Peyer's patch (tissue), 4 donors: ENCODE results near the gene COPZ1. TPM values are rescaled to one million over a fixed set of nuclear protein-coding genes. Genes with fewer than 3 reads are reported as not detected.
"Not testable (repeated sequence)": the region's sequence is repeated elsewhere in the genome, so short reads cannot be mapped to it uniquely, and the experiment has no call there.

ENCODE experiments used
- DNase-seq, 3 donors: peaks; one replicate each; pipeline ENCODE4 v3.0.0-alpha.2; 2017 to 2019
- H3K27ac ChIP-seq, 4 donors: fragments of 200-600 bp; sonication (generic); one replicate each; pipeline ENCODE4 v1.5.1; 2016 to 2019
- H3K27me3 ChIP-seq, 2 donors: fragments of 200-600 bp; sonication (generic); one replicate each; pipeline ENCODE4 v1.5.1; 2019
- H3K36me3 ChIP-seq, 3 donors: fragments of 200-600 bp; sonication (generic); one replicate each; pipeline ENCODE4 v1.5.1; 2016 to 2019
- H3K4me1 ChIP-seq, 4 donors: fragments of 200-600 bp; sonication (generic); one replicate each; pipeline ENCODE4 v1.5.1; 2016 to 2019
- H3K4me3 ChIP-seq, 4 donors: fragments of 200-600 bp; sonication (generic); 1 replicate in 3 of 4; 2 replicates in 1 of 4; pipeline ENCODE4 v1.5.1; 2016 to 2019; ENCODE audit warnings: mild to moderate bottlenecking in 1 of 4
- H3K9me3 ChIP-seq, 4 donors: fragments of 200-600 bp; sonication (generic); one replicate each; pipeline ENCODE4 v1.5.1; 2016 to 2019; ENCODE audit warnings: mild to moderate bottlenecking in 1 of 4
- CTCF ChIP-seq, 6 experiments: fragments of 450-650 bp in 4 of 6; fragments of 200-600 bp in 2 of 6; sonication (generic) in 1 of 6; IDR thresholded peaks; one replicate each; pipeline ENCODE4 v1.5.1; 2017 to 2019; ENCODE audit warnings: antibody characterized with exemption in 6 of 6, mild to moderate bottlenecking in 3 of 6, moderate library complexity in 1 of 6
- POLR2A ChIP-seq, 2 donors: fragments of 450-650 bp; IDR thresholded peaks; one replicate each; pipeline ENCODE4 v1.5.1; 2017; ENCODE audit warnings: antibody characterized with exemption in 2 of 2, mild to moderate bottlenecking in 2 of 2, moderate library complexity in 2 of 2
- total RNA-seq, 4 donors: library from RNA; depleted of rRNA; stranded (reverse); fragments of >200 nt; gene quantifications; one replicate each; pipeline ENCODE4 v1.1.0, GENCODE V29; 2016

COPZ1 gene
- total RNA-seq, 4 donors from 2014 or later, result 42.4 to 66.9 (median 54.2) TPM

DNA sequence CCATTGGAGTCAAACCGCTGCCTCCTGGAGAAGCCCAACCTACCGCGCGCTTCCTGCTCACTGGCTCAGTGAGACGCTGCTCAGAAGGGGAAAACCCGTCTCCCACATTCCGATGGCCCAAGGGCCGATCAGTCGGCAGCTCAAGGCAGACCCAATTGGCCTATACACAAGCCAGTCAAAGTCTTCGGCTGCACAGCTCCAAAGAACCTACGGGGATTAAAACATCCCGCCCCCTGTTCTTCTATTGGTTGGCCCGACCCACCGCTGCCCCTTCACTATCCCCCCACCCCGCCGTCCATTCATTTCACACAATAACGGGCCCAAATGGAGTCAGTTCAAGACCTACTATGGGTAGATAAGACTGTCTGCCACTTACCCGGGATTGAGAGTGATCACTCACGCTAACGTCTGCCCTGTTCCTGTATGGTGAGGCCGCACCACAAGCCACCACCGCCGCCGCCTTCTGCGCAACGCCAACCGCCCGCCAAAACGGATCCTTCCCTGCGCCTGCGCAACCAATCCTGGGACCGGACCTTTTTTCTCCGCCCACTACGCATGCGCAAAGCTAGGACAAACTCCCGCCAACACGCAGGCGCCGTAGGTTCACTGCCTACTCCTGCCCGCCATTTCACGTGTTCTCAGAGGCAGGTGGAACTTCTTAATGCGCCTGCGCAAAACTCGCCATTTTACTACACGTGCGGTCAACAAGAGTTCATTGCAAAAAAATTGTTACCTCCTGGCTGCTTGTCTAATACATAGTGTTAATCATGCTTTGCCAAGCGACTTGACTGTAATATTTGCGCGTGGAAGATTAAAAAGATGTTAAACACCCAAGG is 45.1 kb upstream of the COPZ1 start, which contains the start of gene CBX5:
Gene CBX5 (minus strand): TSS at position 491 of the 836 bp plus-strand sequence. CDS start 22,472 bp downstream, outside the sequence.
- TF ChIP-seq POLR2A (IDR thresholded peaks at IDR 0.05), result peak; percentile 76 to 92
- TF ChIP-seq CTCF (IDR thresholded peaks at IDR 0.05), result peak in 1 of 6 experiments; percentile 21
- H3K36me3 ChIP-seq, result peaks cover 0 to 27% (median 0%) of the 10 kb centered on the region in 3 donors
- no peaks in the 10 kb centered on the region for H3K27me3 ChIP-seq
- peaks cover 0 to 45% (median 22%) of the 10 kb centered on the region in 4 donors for H3K4me1 ChIP-seq
- peak; percentile 97 to 100 (median 99) for DNase-seq
- peak within 1 kb of the TSS; percentile 90 to 97 (median 95) for H3K27ac ChIP-seq
- H3K4me3 ChIP-seq, result peak within 1 kb of the TSS; percentile 64 to 77 (median 73)
- H3K9me3 ChIP-seq, result no peaks in the 10 kb centered on the region

- H3K27ac ChIP-seq, result peak within 1 kb of the TSS; percentile 90 to 97 (median 95)
- H3K27me3 ChIP-seq, result no peaks in the 10 kb centered on the region
- H3K4me1 ChIP-seq, result peaks cover 0 to 52% (median 22%) of the 10 kb centered on the region in 4 donors
- DNase-seq, result peak; percentile 91 to 98 (median 95)
- H3K36me3 ChIP-seq, result peaks cover 0 to 34% (median 0%) of the 10 kb centered on the region in 3 donors
- H3K4me3 ChIP-seq, result peak within 1 kb of the TSS; percentile 64 to 77 (median 73)
- H3K9me3 ChIP-seq, result no peaks in the 10 kb centered on the region
- TF ChIP-seq CTCF (IDR thresholded peaks at IDR 0.05) (no peak), POLR2A (IDR thresholded peaks at IDR 0.05) (peak; percentile 97 to 99)
Observed at GRCh38 chr12:54280468-54281260, 44.3 kb upstream of the COPZ1 start, which contains the start of gene HNRNPA1. Gene HNRNPA1 (plus strand): TSS chr12:54280726. CDS start chr12:54280808, 82 bp downstream.

- Histone ChIP-seq H3K4me1 (peaks cover 0 to 58% (median 22%) of the 10 kb centered on the region in 4 donors), H3K4me3 (peak overlapping the region; percentile 64 to 77 (median 73)), H3K27ac (peak overlapping the region; percentile 90 to 97 (median 95)), H3K36me3 (peaks cover 0 to 40% (median 0%) of the 10 kb centered on the region in 3 donors)
- DNase-seq, H3K27me3 ChIP-seq, H3K9me3 ChIP-seq: not testable (repeated sequence)
Observed at GRCh38 chr12:54281261-54281638, 43.7 kb upstream of the COPZ1 start.

- H3K9me3 ChIP-seq, H3K27me3 ChIP-seq, DNase-seq: not testable (repeated sequence)
- H3K4me1 ChIP-seq, result peaks cover 0 to 62% (median 22%) of the 10 kb centered on the region in 4 donors
- peak overlapping the region; percentile 90 to 97 (median 95) for H3K27ac ChIP-seq
- peaks cover 0 to 45% (median 0%) of the 10 kb centered on the region in 3 donors for H3K36me3 ChIP-seq
- H3K4me3 ChIP-seq, result peak overlapping the region; percentile 64 to 77 (median 73)
Observed at GRCh38 chr12:54281694-54282093, 43.2 kb upstream of the COPZ1 start.

- Histone ChIP-seq H3K9me3 (no peaks in the 10 kb centered on the region), H3K4me1 (peaks cover 0 to 70% (median 18%) of the 10 kb centered on the region in 4 donors), H3K27ac (no peak overlapping the region), H3K36me3 (peaks cover 0 to 58% (median 0%) of the 10 kb centered on the region in 3 donors), H3K4me3 (peak overlapping the region in 3 of 4 donors; percentile 5 to 76 (median 37)), H3K27me3 (no peaks in the 10 kb centered on the region)
- TF ChIP-seq POLR2A (IDR thresholded peaks at IDR 0.05) (no peak), CTCF (IDR thresholded peaks at IDR 0.05) (no peak)
- no peak for DNase-seq
Observed at GRCh38 chr12:54282949-54283593, 41.9 kb upstream of the COPZ1 start.

- H3K27me3 ChIP-seq, H3K9me3 ChIP-seq, DNase-seq, H3K27ac ChIP-seq: not testable (repeated sequence)
- H3K4me3 ChIP-seq, result peak overlapping the region in 1 of 4 donors; percentile 76
- peaks cover 0 to 64% (median 0%) of the 10 kb centered on the region in 3 donors for H3K36me3 ChIP-seq
- peaks cover 0 to 69% (median 14%) of the 10 kb centered on the region in 4 donors for H3K4me1 ChIP-seq
Observed at GRCh38 chr12:54284070-54284780, 40.7 kb upstream of the COPZ1 start.
